Skeletal muscle tissue (tissue), 4 donors: ENCODE data around the gene DENND1B. TPM values are rescaled to one million over a fixed set of nuclear protein-coding genes. Genes with fewer than 3 reads are reported as not detected.

Experiments used
- H3K27ac ChIP-seq: one replicate; pipeline ENCODE4 v1.7.0; 2013; ENCODE audit warnings: mild to moderate bottlenecking, low read depth, low read length, inconsistent platforms
- H3K27me3 ChIP-seq, 3 donors: one replicate each; pipeline ENCODE4 v1.7.0; 2013; ENCODE audit warnings: low read length in 3 of 3; ENCODE audit not compliant: control insufficient read depth in 3 of 3, insufficient read depth in 3 of 3
- H3K36me3 ChIP-seq, 3 donors: one replicate each; pipeline ENCODE4 v1.7.0; 2013; ENCODE audit warnings: low read length in 3 of 3; ENCODE audit not compliant: control insufficient read depth in 3 of 3, insufficient read depth in 3 of 3
- H3K4me1 ChIP-seq, 3 donors: one replicate each; pipeline ENCODE4 v1.7.0; 2013; ENCODE audit warnings: low read length in 3 of 3, mild to moderate bottlenecking in 3 of 3; ENCODE audit not compliant: control insufficient read depth in 3 of 3, insufficient read depth in 3 of 3
- H3K4me3 ChIP-seq, 3 donors: one replicate each; pipeline ENCODE4 v1.7.0; 2013; ENCODE audit warnings: low read length in 3 of 3
- H3K9ac ChIP-seq, 3 donors: one replicate each; pipeline ENCODE4 v1.7.0; 2013; ENCODE audit warnings: low read length in 3 of 3, mild to moderate bottlenecking in 3 of 3, moderate library complexity in 2 of 3, low read depth in 1 of 3
- H3K9me3 ChIP-seq, 3 donors: one replicate each; pipeline ENCODE4 v1.7.0; 2013; ENCODE audit warnings: low read length in 3 of 3; ENCODE audit not compliant: control insufficient read depth in 3 of 3
- total RNA-seq: library from RNA; depleted of rRNA; stranded (reverse); fragments of >200 nt; gene quantifications from one replicate; pipeline ENCODE4 v1.2.3, GENCODE V29; 2014
- donor health status: Osteomylitis.

The DENND1B gene
- total RNA-seq, 1 donor from 2014 or later = 13.0 TPM

DNA sequence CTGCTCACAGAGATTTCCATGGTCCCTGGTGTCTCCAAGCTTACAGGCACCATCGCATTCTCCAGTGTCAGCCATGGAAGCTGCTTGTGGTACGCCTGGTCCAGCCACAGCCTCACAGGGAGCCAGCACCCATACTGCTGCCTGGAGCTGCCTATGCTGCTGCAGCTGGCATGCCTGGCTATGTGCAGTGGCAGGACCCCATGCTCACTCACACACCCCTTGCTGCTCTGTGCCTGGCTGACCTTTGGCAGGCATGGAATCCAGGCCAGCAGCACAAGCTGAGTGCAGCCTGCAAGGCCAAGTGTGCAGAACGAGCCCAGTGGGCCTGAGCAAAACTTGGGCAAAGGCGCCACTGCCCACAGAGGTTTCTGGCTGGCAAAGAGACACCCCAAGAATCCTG lies 26.4 kb upstream of the DENND1B start:
- Histone ChIP-seq H3K36me3 (no peaks in the 10 kb centered on the region), H3K4me1 (no peaks in the 10 kb centered on the region), H3K9me3 (peaks cover 3 to 17% (median 6%) of the 10 kb centered on the region in 3 donors), H3K27me3 (no peaks in the 10 kb centered on the region), H3K4me3 (no peak overlapping the region), H3K27ac (no peak overlapping the region), H3K9ac (no peak overlapping the region)

DNA sequence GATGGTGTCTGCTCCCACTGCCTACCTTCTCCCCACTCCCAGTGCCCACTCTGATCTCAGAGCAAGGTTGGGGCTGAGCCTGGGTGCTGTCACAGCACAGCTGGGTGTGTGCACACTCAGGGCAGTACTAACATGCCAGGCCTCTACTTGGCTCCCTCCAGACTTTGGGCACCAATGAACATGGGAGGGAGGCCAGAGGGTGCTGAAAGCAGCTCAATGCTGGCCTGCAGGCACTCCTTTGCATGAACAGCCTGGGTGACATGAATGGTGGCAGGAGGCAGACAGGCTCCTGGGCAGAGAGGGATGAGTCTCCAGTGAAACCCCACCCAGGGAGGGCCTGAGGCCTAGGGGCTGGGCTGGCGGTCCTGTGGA lies 25.8 kb upstream of the DENND1B start:
- no peaks in the 10 kb centered on the region for H3K27me3 ChIP-seq
- H3K4me3 ChIP-seq = no peak overlapping the region
- H3K27ac ChIP-seq = no peak overlapping the region
- peaks cover 3 to 17% (median 10%) of the 10 kb centered on the region in 3 donors for H3K9me3 ChIP-seq
- no peaks in the 10 kb centered on the region for H3K4me1 ChIP-seq
- no peak overlapping the region for H3K9ac ChIP-seq
- H3K36me3 ChIP-seq = no peaks in the 10 kb centered on the region

DNA sequence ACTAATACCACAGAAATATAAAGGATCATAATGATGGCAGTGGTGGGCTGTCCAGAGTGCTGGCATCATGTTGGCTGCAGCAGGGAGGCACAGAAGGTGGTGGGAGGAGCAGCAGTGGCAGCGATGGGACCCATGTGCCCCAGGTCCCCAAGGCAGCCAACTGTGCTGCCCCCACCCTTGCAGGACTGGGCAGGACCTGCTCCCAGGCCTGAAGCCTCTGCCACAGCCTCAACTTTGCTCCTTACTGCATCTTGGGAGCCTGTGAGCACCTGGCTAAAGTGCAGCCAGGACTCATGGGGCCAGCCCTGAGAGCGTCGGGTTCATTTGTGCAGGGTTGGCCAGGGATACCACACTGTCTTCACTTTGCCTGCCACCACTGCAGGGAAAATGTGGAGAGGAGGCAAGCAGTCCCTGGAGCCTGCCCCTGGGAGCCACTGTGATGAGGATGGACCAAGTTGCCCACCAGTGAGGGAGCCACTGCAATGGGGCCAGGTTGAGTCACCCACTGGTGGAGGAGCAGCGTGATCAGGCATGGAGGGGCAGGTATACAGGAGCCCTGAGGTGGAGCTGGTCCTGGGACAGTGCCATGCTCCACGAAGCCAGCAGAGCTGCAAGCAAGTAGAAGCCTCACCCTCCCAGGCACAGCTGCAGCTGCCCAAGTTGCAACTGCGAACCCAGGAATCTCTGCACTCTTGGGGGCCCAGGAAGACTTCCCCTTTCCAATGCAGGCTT lies 25.3 kb upstream of the DENND1B start:
- no peaks in the 10 kb centered on the region for H3K36me3 ChIP-seq

DNA sequence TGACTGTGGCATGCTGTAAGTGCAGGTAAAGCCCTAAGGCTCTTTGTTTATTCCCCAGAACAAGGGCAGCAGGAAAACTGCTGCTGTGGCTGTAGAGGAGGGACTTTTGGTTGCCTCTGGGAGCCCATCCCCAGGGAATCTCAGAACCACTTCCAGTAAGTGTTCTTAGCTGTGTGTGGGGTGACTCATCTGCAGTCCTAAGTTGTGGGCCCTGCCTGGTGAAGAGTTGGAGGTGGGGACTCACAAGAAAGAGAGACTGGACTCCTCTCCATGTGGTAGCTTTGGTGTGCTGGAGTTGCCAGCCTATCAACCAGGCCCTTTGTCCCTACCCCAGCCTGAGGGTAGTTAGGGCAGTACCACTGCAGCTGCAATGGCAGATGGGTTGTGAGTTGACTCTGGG lies 24.0 kb upstream of the DENND1B start:
- no peaks in the 10 kb centered on the region for H3K36me3 ChIP-seq
- peaks cover 3 to 17% (median 10%) of the 10 kb centered on the region in 3 donors for H3K9me3 ChIP-seq
- H3K4me3 ChIP-seq = no peak overlapping the region
- H3K27me3 ChIP-seq = no peaks in the 10 kb centered on the region
- no peaks in the 10 kb centered on the region for H3K4me1 ChIP-seq
- no peak overlapping the region for H3K27ac ChIP-seq
- no peak overlapping the region for H3K9ac ChIP-seq

More for the DNA sequence above, 25.3 kb upstream of the DENND1B start:
- Histone ChIP-seq H3K27me3 (no peaks in the 10 kb centered on the region), H3K4me1 (no peaks in the 10 kb centered on the region), H3K9me3 (peaks cover 3 to 17% (median 10%) of the 10 kb centered on the region in 3 donors), H3K9ac (no peak overlapping the region), H3K4me3 (no peak overlapping the region), H3K27ac (no peak overlapping the region)

DNA sequence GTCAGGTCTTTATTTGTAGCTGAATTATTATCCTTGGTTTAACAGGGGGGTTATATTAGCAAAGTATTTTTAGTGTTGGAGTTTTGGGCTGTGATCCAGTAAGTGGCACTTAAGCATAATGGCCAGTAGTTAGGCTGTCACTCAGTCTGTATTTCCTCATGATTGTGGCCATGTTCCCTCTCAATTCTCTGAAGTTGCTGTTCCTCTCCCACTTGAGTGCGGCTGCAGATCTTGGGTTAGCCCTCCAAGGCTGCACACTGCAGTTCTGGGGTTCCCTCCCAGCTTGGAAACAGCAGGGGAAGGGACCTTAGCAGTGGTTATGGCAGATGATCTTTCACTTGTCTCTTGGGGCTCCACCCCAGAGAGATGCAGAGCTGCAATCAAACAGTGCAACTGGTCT lies 23.2 kb upstream of the DENND1B start:
- Histone ChIP-seq H3K36me3 (no peaks in the 10 kb centered on the region), H3K4me1 (no peaks in the 10 kb centered on the region), H3K4me3 (no peak overlapping the region), H3K27me3 (no peaks in the 10 kb centered on the region), H3K9ac (no peak overlapping the region), H3K9me3 (peaks cover 3 to 17% (median 10%) of the 10 kb centered on the region in 3 donors), H3K27ac (no peak overlapping the region)

DNA sequence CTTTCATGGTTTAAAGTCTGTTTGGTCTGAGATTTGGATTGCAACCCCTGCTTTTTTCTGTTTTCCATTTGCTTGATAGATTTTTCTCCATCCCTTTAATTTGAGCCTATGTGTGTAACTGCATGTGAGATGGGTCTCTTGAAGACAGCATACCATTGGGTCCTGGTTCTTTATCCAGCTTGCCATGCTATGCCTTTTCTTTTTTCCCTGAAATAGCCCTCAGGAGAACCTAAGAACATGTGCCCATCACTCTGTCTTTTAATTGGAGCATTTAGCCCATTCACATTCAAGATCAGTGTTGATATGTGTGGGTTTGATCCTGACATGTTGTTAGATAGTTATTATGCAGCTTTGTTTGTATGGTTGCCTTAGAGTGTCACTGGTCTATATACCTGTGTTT lies 21.7 kb upstream of the DENND1B start:
- H3K4me1 ChIP-seq = no peaks in the 10 kb centered on the region
- H3K9me3 ChIP-seq = peaks cover 3 to 17% (median 10%) of the 10 kb centered on the region in 3 donors
- no peak overlapping the region for H3K4me3 ChIP-seq
- H3K36me3 ChIP-seq = no peaks in the 10 kb centered on the region
- no peaks in the 10 kb centered on the region for H3K27me3 ChIP-seq
- H3K9ac ChIP-seq = no peak overlapping the region
- H3K27ac ChIP-seq = no peak overlapping the region

DNA sequence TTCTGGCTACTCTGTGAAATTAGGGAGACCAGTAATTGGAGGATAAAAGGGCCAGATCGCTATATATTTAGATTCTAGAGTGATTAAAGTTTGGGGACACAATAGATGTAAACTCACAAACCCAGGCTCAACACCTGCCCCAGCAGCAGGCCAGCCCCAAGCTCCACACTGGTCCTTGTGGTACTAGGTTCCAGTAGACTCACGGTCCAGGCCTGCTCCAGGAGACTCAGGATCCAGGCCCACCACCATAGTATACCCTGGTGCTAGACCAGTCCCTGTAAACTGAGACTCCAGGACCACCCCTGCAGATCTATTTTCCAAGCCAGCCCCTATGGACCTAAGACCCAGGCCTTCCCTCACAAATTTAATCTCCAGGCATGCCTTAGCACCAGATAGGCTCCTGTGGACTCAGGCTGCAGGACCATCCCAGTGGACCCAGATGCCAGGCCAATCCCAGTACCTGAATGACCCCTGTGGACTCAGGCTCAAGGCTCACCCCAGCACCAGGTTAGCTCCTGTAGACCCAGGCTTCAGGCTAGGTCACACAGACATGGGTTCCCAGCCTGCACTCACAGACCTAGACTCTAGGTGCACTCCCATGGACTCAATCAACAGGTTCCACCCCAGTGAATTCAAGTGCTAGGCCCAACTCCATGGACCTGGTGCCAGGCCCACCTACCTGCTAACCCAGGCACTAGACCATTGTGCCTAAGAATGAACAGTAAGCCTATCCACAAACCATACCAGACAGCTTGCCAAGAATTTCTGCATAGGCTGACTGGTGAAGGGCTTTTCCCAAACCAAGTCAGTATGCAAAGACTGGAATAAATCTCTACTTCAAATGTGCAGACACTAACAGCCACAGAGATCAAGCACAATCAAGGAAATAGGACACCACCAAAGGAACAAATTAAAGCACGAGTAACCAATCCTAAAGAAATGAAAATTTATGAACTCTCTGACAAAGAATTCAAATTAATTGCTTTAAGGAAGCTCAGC lies 13.8 kb upstream of the DENND1B start:
- Histone ChIP-seq H3K9ac (no peak overlapping the region), H3K9me3 (no peaks in the 10 kb centered on the region), H3K27me3 (no peaks in the 10 kb centered on the region), H3K27ac (no peak overlapping the region), H3K4me1 (no peaks in the 10 kb centered on the region), H3K4me3 (no peak overlapping the region), H3K36me3 (no peaks in the 10 kb centered on the region)

DNA sequence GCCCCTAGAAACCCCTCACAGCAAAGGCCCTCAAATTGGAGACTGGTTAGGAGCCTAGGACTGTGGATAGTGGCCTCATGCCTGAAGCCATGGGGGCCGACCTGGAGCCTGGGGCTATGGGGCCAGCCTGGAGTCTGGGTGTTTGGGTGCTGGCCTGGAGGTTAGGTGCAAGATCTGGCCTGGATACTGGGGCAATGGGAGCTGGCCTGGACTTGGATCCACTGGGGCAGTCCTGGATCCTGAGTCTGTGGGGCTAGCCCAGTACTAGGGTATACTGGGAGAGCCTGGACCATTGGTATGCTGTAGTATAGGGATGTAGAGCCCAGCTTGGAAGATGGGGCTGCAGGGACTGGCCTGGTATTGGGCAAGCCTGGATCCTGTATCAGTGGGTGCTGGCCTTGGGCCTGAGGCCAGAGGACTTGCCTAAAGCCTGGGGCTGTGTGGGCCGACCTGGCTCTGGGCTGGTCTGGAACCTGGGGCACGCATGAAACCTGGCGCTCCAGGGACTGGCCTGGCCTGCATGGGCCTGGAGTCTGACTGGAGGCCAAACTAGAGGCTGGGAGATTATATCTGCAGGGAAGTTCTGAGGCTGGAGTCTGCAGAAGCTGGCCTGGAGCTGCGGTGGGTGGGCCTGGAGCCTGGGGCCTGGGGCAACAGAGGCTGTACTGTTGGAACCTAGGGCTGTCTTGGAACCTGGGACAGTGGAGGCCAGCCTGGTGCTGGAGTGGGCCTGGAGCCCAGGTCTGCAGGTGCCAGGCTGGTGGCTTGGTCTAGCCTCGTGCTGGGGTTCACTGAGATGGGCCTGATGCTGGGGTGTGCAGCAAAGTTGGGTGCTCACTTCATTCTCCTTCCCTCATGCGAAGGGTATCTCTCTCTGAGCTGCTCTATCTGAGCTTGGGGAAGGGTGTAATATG lies 12.6 kb upstream of the DENND1B start:
- H3K36me3 ChIP-seq = no peaks in the 10 kb centered on the region
- H3K27me3 ChIP-seq = no peaks in the 10 kb centered on the region
- H3K27ac ChIP-seq = no peak overlapping the region
- H3K9me3 ChIP-seq = no peaks in the 10 kb centered on the region
- H3K9ac ChIP-seq = no peak overlapping the region
- H3K4me3 ChIP-seq = no peak overlapping the region
- H3K4me1 ChIP-seq = no peaks in the 10 kb centered on the region

DNA sequence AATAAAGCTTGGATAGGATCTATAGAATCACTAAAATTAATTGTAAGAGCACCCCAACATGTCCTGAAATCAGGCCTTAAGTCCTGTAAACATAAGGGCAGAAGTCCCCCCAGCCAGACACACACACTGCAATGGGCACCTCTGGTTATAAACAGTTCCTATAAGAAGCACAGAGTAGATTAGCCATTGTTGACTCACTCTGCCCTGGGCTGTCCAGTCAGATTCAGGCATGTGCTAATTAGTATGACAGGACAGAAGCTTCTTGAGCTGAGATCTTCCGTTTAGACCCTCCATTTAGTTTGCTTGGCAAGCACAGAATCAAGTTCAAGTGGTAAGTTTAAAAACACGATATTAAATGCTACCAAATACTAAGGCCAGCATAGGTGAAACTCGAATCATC lies 11.8 kb upstream of the DENND1B start:
- Histone ChIP-seq H3K9me3 (no peaks in the 10 kb centered on the region), H3K27me3 (no peaks in the 10 kb centered on the region), H3K27ac (no peak overlapping the region), H3K4me3 (no peak overlapping the region), H3K9ac (no peak overlapping the region), H3K36me3 (no peaks in the 10 kb centered on the region), H3K4me1 (no peaks in the 10 kb centered on the region)
